Right hindlimb (tissue), 1 donor: Measurements from ENCODE around the gene LRRTM4.
"Not testable (repeated sequence)": the region's sequence is repeated elsewhere in the genome, so short reads cannot be mapped to it uniquely, and the experiment has no call there.

ENCODE experiments used
- DNase-seq: peaks from one replicate; pipeline ENCODE4 v3.0.0-alpha.2; 2018

Gene LRRTM4

GRCh38 chr2:77155511-77155910 is 366.7 kb downstream of the LRRTM4 start:
- DNase-seq: no peak

GRCh38 chr2:77149565-77149964 is 372.6 kb downstream of the LRRTM4 start:
- DNase-seq: no peak

GRCh38 chr2:77147153-77147552 is 375.0 kb downstream of the LRRTM4 start:
- no peak for DNase-seq

- no peak for DNase-seq
Measured at GRCh38 chr2:77144772-77145171, 377.4 kb downstream of the LRRTM4 start.

GRCh38 chr2:77142141-77142540 is 380.0 kb downstream of the LRRTM4 start:
- DNase-seq: no peak

GRCh38 chr2:77128479-77128878 is 393.7 kb downstream of the LRRTM4 start:
- DNase-seq: not testable (repeated sequence)

GRCh38 chr2:77127345-77127744 is 394.8 kb downstream of the LRRTM4 start:
- DNase-seq: no peak

- no peak for DNase-seq
Measured at GRCh38 chr2:77121518-77121917, 400.7 kb downstream of the LRRTM4 start.

GRCh38 chr2:77119333-77119732 is 402.8 kb downstream of the LRRTM4 start:
- no peak for DNase-seq

- DNase-seq: no peak
Measured at GRCh38 chr2:77108915-77109314, 413.3 kb downstream of the LRRTM4 start.

- DNase-seq: no peak
Measured at GRCh38 chr2:77105008-77105407, 417.2 kb downstream of the LRRTM4 start.

GRCh38 chr2:77104554-77104953 is 417.6 kb downstream of the LRRTM4 start:
- no peak for DNase-seq

GRCh38 chr2:77102927-77103326 is 419.2 kb downstream of the LRRTM4 start:
- no peak for DNase-seq

- DNase-seq: no peak
Measured at GRCh38 chr2:77101796-77102452, 420.3 kb downstream of the LRRTM4 start.

- no peak for DNase-seq
Measured at GRCh38 chr2:77099961-77100360, 422.2 kb downstream of the LRRTM4 start.

- DNase-seq: not testable (repeated sequence)
Measured at GRCh38 chr2:77095525-77095924, 426.7 kb downstream of the LRRTM4 start.

- DNase-seq: no peak
Measured at GRCh38 chr2:77095096-77095495, 427.1 kb downstream of the LRRTM4 start.

GRCh38 chr2:77088424-77088823 is 433.8 kb downstream of the LRRTM4 start:
- DNase-seq: not testable (repeated sequence)

- no peak for DNase-seq
Measured at GRCh38 chr2:77087987-77088414, 434.2 kb downstream of the LRRTM4 start.

GRCh38 chr2:77086478-77086877 is 435.7 kb downstream of the LRRTM4 start:
- no peak for DNase-seq

- DNase-seq: no peak
Measured at GRCh38 chr2:77086051-77086450, 436.1 kb downstream of the LRRTM4 start.

GRCh38 chr2:77085561-77085960 is 436.6 kb downstream of the LRRTM4 start:
- no peak for DNase-seq

GRCh38 chr2:77081597-77081996 is 440.6 kb downstream of the LRRTM4 start:
- no peak for DNase-seq

GRCh38 chr2:77064324-77064723 is 457.9 kb downstream of the LRRTM4 start:
- DNase-seq: no peak

- DNase-seq: peak; percentile 48
Measured at GRCh38 chr2:77054938-77055337, 467.2 kb downstream of the LRRTM4 start.
